Measurements from ENCODE around the gene SYNPO2. TPM values are rescaled to one million over a fixed set of nuclear protein-coding genes. Genes with fewer than 3 reads are reported as not detected.
"Not testable (repeated sequence)": the region's sequence is repeated elsewhere in the genome, so short reads cannot be mapped to it uniquely, and the experiment has no call there.

The SYNPO2 gene
- total RNA-seq, 4 donors from 2014 or later = 144 to 400 (median 228) TPM

- TF ChIP-seq POLR2A (IDR thresholded peaks at IDR 0.05) = no peak
- no peak for TF ChIP-seq CTCF (IDR thresholded peaks at IDR 0.05)
- no peak overlapping the region for H3K4me3 ChIP-seq
- H3K9me3 ChIP-seq = no peaks in the 10 kb centered on the region
- H3K27ac ChIP-seq = peak overlapping the region; percentile 78 to 98
- H3K36me3 ChIP-seq = no peaks in the 10 kb centered on the region
- DNase-seq = no peak
- no peaks in the 10 kb centered on the region for H3K27me3 ChIP-seq
- no peaks in the 10 kb centered on the region for H3K4me1 ChIP-seq
- intact Hi-C loops (cut with DNase I; ENCODE audit: low total_unique reads) = no loop called here
These were observed 111.3 kb downstream of the SYNPO2 start for GRCh38 chr4:118999919-119000318.

- intact Hi-C loops (cut with DNase I; ENCODE audit: low total_unique reads) = no loop called here
- Histone ChIP-seq H3K27ac (peak overlapping the region; percentile 78 to 98), H3K9me3 (no peaks in the 10 kb centered on the region), H3K4me3 (no peak overlapping the region), H3K4me1 (no peaks in the 10 kb centered on the region), H3K27me3 (no peaks in the 10 kb centered on the region), H3K36me3 (no peaks in the 10 kb centered on the region)
- TF ChIP-seq POLR2A (IDR thresholded peaks at IDR 0.05) (no peak), CTCF (IDR thresholded peaks at IDR 0.05) (no peak)
- peak; percentile 44 to 55 for DNase-seq
These were observed 111.7 kb downstream of the SYNPO2 start for GRCh38 chr4:119000400-119000799.

GRCh38 chr4:119002476-119002875, 113.8 kb downstream of the SYNPO2 start:
- H3K27ac ChIP-seq = peak overlapping the region; percentile 78 to 98
- intact Hi-C loops (cut with DNase I; ENCODE audit: low total_unique reads) = no loop called here
- DNase-seq = no peak
- no peaks in the 10 kb centered on the region for H3K36me3 ChIP-seq
- peaks cover 0 to 7% of the 10 kb centered on the region in 2 donors for H3K4me1 ChIP-seq
- H3K4me3 ChIP-seq = no peak overlapping the region
- TF ChIP-seq CTCF (IDR thresholded peaks at IDR 0.05) (no peak), POLR2A (IDR thresholded peaks at IDR 0.05) (no peak)
- no peaks in the 10 kb centered on the region for H3K9me3 ChIP-seq
- no peaks in the 10 kb centered on the region for H3K27me3 ChIP-seq

GRCh38 chr4:119003001-119003400, 114.3 kb downstream of the SYNPO2 start:
- DNase-seq; H3K4me3 ChIP-seq; H3K9me3 ChIP-seq; H3K36me3 ChIP-seq; intact Hi-C loops (cut with DNase I; ENCODE audit: low total_unique reads); H3K4me1 ChIP-seq; H3K27me3 ChIP-seq: not testable (repeated sequence)
- H3K27ac ChIP-seq = peak overlapping the region; percentile 78 to 98

- peaks cover 0 to 7% of the 10 kb centered on the region in 2 donors for H3K4me1 ChIP-seq
- intact Hi-C loops (cut with DNase I; ENCODE audit: low total_unique reads) = no loop called here
- DNase-seq = no peak
These were observed 117.3 kb downstream of the SYNPO2 start for GRCh38 chr4:119005928-119006460.

More at GRCh38 chr4:119005928-119006460, 117.3 kb downstream of the SYNPO2 start:
- H3K36me3 ChIP-seq = no peaks in the 10 kb centered on the region
- TF ChIP-seq CTCF (IDR thresholded peaks at IDR 0.05) (no peak), POLR2A (IDR thresholded peaks at IDR 0.05) (no peak)
- peak overlapping the region; percentile 78 to 99 for H3K27ac ChIP-seq
- no peaks in the 10 kb centered on the region for H3K9me3 ChIP-seq
- H3K4me3 ChIP-seq = no peak overlapping the region
- no peaks in the 10 kb centered on the region for H3K27me3 ChIP-seq
